ENCODE measurements around the gene LARP1.

The LARP1 gene

GRCh38 chr5:154754460-154755360, 467 bp upstream of the LARP1 start:
- Histone ChIP-seq H2BK120ac (ENCODE audit: low read depth, low read length) (peak overlapping the region; percentile 56), H4K8ac (ENCODE audit: low read depth, low read length) (no peak overlapping the region), H3K4me1 (ENCODE audit: control insufficient read depth in 2 of 2, insufficient read depth in 1 of 2, low read depth in 1 of 2, low read length in 2 of 2) (peaks cover 9 to 10% of the 10 kb centered on the region in 2 donors), H3K36me3 (replicated peaks in 1 of 2; ENCODE audit: control insufficient read depth in 2 of 2, insufficient read depth in 2 of 2, low read length in 2 of 2) (no peaks in the 10 kb centered on the region), H3K27me3 (ENCODE audit: control insufficient read depth in 3 of 3, insufficient read depth in 3 of 3, low read depth in 1 of 3, low read length in 3 of 3) (no peaks in the 10 kb centered on the region), H3K9ac (ENCODE audit: low read depth, low read length, poor library complexity) (peak overlapping the region; percentile 64), H2BK12ac (ENCODE audit: low read length) (peak overlapping the region; percentile 63), H2AK5ac (ENCODE audit: low read depth, low read length) (peak overlapping the region; percentile 53), H3K18ac (ENCODE audit: low read length) (peak overlapping the region; percentile 96), H3K79me1 (ENCODE audit: low read depth, low read length) (peaks cover 4% of the 10 kb centered on the region), H3K4me3 (ENCODE audit: low read length in 2 of 2) (peak overlapping the region; percentile 93 to 98), H3K27ac (replicated peaks; ENCODE audit: low read length) (peak overlapping the region; percentile 78), H3K9me3 (replicated peaks in 1 of 2; ENCODE audit: control insufficient read depth in 2 of 2, insufficient read depth in 1 of 2, low read depth in 1 of 2, low read length in 2 of 2) (no peaks in the 10 kb centered on the region), H3K4me2 (ENCODE audit: insufficient read depth, low read length, poor library complexity, severe bottlenecking) (peak overlapping the region; percentile 52), H4K91ac (ENCODE audit: low read depth, low read length, poor library complexity) (no peak overlapping the region), H3K14ac (ENCODE audit: low read length) (no peak overlapping the region), H3K4ac (ENCODE audit: low read length) (no peak overlapping the region), H2AFZ (ENCODE audit: low read length) (peak overlapping the region; percentile 92), H2BK5ac (ENCODE audit: low read length) (no peak overlapping the region), H3K23ac (ENCODE audit: low read depth, low read length, poor library complexity) (peak overlapping the region; percentile 34), H2BK15ac (ENCODE audit: low read length) (peak overlapping the region; percentile 93)
- no CpG with 5 or more reads among the region's 92 CpGs for WGBS, 2 donors (ENCODE audit: extremely low coverage in 2 of 2, insufficient read length in 2 of 2, insufficient replicate concordance in 1 of 2)
- peak; percentile 98 for DNase-seq (ENCODE audit: low spot score)

GRCh38 chr5:154756009-154756867, 1.1 kb downstream of the LARP1 start:
- Histone ChIP-seq H3K18ac (ENCODE audit: low read length) (peak overlapping the region; percentile 99), H2BK12ac (ENCODE audit: low read length) (no peak overlapping the region), H3K14ac (ENCODE audit: low read length) (no peak overlapping the region), H3K27ac (replicated peaks; ENCODE audit: low read length) (peak overlapping the region; percentile 72), H2AK5ac (ENCODE audit: low read depth, low read length) (peak overlapping the region; percentile 80), H3K4me1 (ENCODE audit: control insufficient read depth in 2 of 2, insufficient read depth in 1 of 2, low read depth in 1 of 2, low read length in 2 of 2) (peaks cover 9 to 13% of the 10 kb centered on the region in 2 donors), H2BK5ac (ENCODE audit: low read length) (peak overlapping the region; percentile 99), H3K36me3 (replicated peaks in 1 of 2; ENCODE audit: control insufficient read depth in 2 of 2, insufficient read depth in 2 of 2, low read length in 2 of 2) (no peaks in the 10 kb centered on the region), H2BK120ac (ENCODE audit: low read depth, low read length) (no peak overlapping the region), H3K4me3 (ENCODE audit: low read length in 2 of 2) (peak overlapping the region; percentile 93 to 98), H3K27me3 (ENCODE audit: control insufficient read depth in 3 of 3, insufficient read depth in 3 of 3, low read depth in 1 of 3, low read length in 3 of 3) (no peaks in the 10 kb centered on the region), H3K9me3 (replicated peaks in 1 of 2; ENCODE audit: control insufficient read depth in 2 of 2, insufficient read depth in 1 of 2, low read depth in 1 of 2, low read length in 2 of 2) (no peaks in the 10 kb centered on the region), H3K23ac (ENCODE audit: low read depth, low read length, poor library complexity) (peak overlapping the region; percentile 77), H4K8ac (ENCODE audit: low read depth, low read length) (no peak overlapping the region), H3K4me2 (ENCODE audit: insufficient read depth, low read length, poor library complexity, severe bottlenecking) (peak overlapping the region; percentile 84), H3K9ac (ENCODE audit: low read depth, low read length, poor library complexity) (peak overlapping the region; percentile 96), H4K91ac (ENCODE audit: low read depth, low read length, poor library complexity) (no peak overlapping the region), H2BK15ac (ENCODE audit: low read length) (no peak overlapping the region), H3K4ac (ENCODE audit: low read length) (no peak overlapping the region), H2AFZ (ENCODE audit: low read length) (peak overlapping the region; percentile 86), H3K79me1 (ENCODE audit: low read depth, low read length) (peaks cover 4% of the 10 kb centered on the region)
- no CpG with 5 or more reads among the region's 72 CpGs for WGBS, 2 donors (ENCODE audit: extremely low coverage in 2 of 2, insufficient read length in 2 of 2, insufficient replicate concordance in 1 of 2)
- DNase-seq (ENCODE audit: low spot score), result peak; percentile 24

GRCh38 chr5:154756868-154757813, 2.0 kb downstream of the LARP1 start:
- H3K4ac ChIP-seq (ENCODE audit: low read length), result no peak overlapping the region
- H2AFZ ChIP-seq (ENCODE audit: low read length), result peak overlapping the region; percentile 51
- H3K4me1 ChIP-seq (ENCODE audit: control insufficient read depth in 2 of 2, insufficient read depth in 1 of 2, low read depth in 1 of 2, low read length in 2 of 2), result peaks cover 9 to 15% of the 10 kb centered on the region in 2 donors
- no peak overlapping the region for H3K27ac ChIP-seq (replicated peaks; ENCODE audit: low read length)
- peak overlapping the region; percentile 94 for H3K18ac ChIP-seq (ENCODE audit: low read length)
- peak overlapping the region; percentile 86 for H3K23ac ChIP-seq (ENCODE audit: low read depth, low read length, poor library complexity)
- H3K36me3 ChIP-seq (replicated peaks in 1 of 2; ENCODE audit: control insufficient read depth in 2 of 2, insufficient read depth in 2 of 2, low read length in 2 of 2), result peaks cover 0 to 4% of the 10 kb centered on the region in 2 donors
- H2BK5ac ChIP-seq (ENCODE audit: low read length), result peak overlapping the region; percentile 99
- DNase-seq (ENCODE audit: low spot score), result peak; percentile 23
- peak overlapping the region; percentile 95 for H3K14ac ChIP-seq (ENCODE audit: low read length)
- peak overlapping the region; percentile 96 for H3K9ac ChIP-seq (ENCODE audit: low read depth, low read length, poor library complexity)
- no peak overlapping the region for H2BK120ac ChIP-seq (ENCODE audit: low read depth, low read length)
- H4K91ac ChIP-seq (ENCODE audit: low read depth, low read length, poor library complexity), result no peak overlapping the region
- H2BK12ac ChIP-seq (ENCODE audit: low read length), result no peak overlapping the region
- H3K4me2 ChIP-seq (ENCODE audit: insufficient read depth, low read length, poor library complexity, severe bottlenecking), result peak overlapping the region; percentile 84
- H2BK15ac ChIP-seq (ENCODE audit: low read length), result no peak overlapping the region
- H3K9me3 ChIP-seq (replicated peaks in 1 of 2; ENCODE audit: control insufficient read depth in 2 of 2, insufficient read depth in 1 of 2, low read depth in 1 of 2, low read length in 2 of 2), result no peaks in the 10 kb centered on the region
- H3K27me3 ChIP-seq (ENCODE audit: control insufficient read depth in 3 of 3, insufficient read depth in 3 of 3, low read depth in 1 of 3, low read length in 3 of 3), result no peaks in the 10 kb centered on the region
- H3K79me1 ChIP-seq (ENCODE audit: low read depth, low read length), result peaks cover 4% of the 10 kb centered on the region
- no peak overlapping the region for H4K8ac ChIP-seq (ENCODE audit: low read depth, low read length)
- peak overlapping the region; percentile 93 to 98 for H3K4me3 ChIP-seq (ENCODE audit: low read length in 2 of 2)
- H2AK5ac ChIP-seq (ENCODE audit: low read depth, low read length), result peak overlapping the region; percentile 50
- WGBS, 2 donors (ENCODE audit: extremely low coverage in 2 of 2, insufficient read length in 2 of 2, insufficient replicate concordance in 1 of 2), result no CpG with 5 or more reads among the region's 73 CpGs
